Naive thymus-derived CD8-positive, alpha-beta T cell (primary cell): ENCODE data around the gene HIGD1B. TPM values are rescaled to one million over a fixed set of nuclear protein-coding genes. Genes with fewer than 3 reads are reported as not detected.
"Not testable (repeated sequence)": the region's sequence is repeated elsewhere in the genome, so short reads cannot be mapped to it uniquely, and the experiment has no call there.

Experiments
- ATAC-seq, 2 donors: fragments of 150-1000 bp; cut with Tn5 transposase in 1 of 2; sonication (Bioruptor Pico), chemical (Tn5 transposase) in 1 of 2; 1 replicate in 1 of 2; 2 replicates in 1 of 2; pipeline ENCODE4 v1.10.0; 2021; ENCODE audit warnings: mild to moderate bottlenecking in 2 of 2, moderate library complexity in 2 of 2
- POLR2A ChIA-PET: fragments of 350-600 bp; sonication (Branson Sonifier 250); formaldehyde crosslinking; loops from one replicate; lab custom pipeline; 2021; ENCODE audit warnings: antibody characterized with exemption; lab: Charles Lee
- DNase-seq, 10 donors: peaks; one replicate each; pipeline versions ENCODE4 v3.0.0 to v3.0.0-alpha.2; 2020 to 2022
- H3K27ac Mint-ChIP-seq, 10 donors: one replicate each; pipeline ENCODE4 v1.8.0; 2020 to 2022; ENCODE audit warnings: mild to moderate bottlenecking in 10 of 10, mixed read lengths in 10 of 10, moderate library complexity in 4 of 10, inconsistent platforms in 1 of 10
- H3K27me3 Mint-ChIP-seq, 5 donors: one replicate each; pipeline ENCODE4 v1.8.0; 2021 to 2022; ENCODE audit warnings: mixed read lengths in 5 of 5
- H3K36me3 Mint-ChIP-seq, 3 donors: one replicate each; pipeline ENCODE4 v1.8.0; 2020 to 2022; ENCODE audit warnings: mixed read lengths in 3 of 3, mild to moderate bottlenecking in 2 of 3, inconsistent platforms in 1 of 3
- H3K4me1 Mint-ChIP-seq, 4 donors: one replicate each; pipeline ENCODE4 v1.8.0; 2021 to 2022; ENCODE audit warnings: mixed read lengths in 4 of 4
- H3K4me3 Mint-ChIP-seq, 10 donors: one replicate each; pipeline ENCODE4 v1.8.0; 2020 to 2022; ENCODE audit warnings: mild to moderate bottlenecking in 10 of 10, mixed read lengths in 10 of 10, moderate library complexity in 6 of 10, inconsistent platforms in 1 of 10
- H3K9me3 Mint-ChIP-seq, 9 donors: one replicate each; pipeline ENCODE4 v1.8.0; 2020 to 2022; ENCODE audit warnings: mixed read lengths in 9 of 9, mild to moderate bottlenecking in 3 of 9, inconsistent platforms in 1 of 9, moderate library complexity in 1 of 9
- polyA plus RNA-seq, 3 donors: library from polyadenylated mRNA; unstranded; fragments of 300-500 nt; fragmentation: Illumina TruSeq; gene quantifications; one replicate each; pipeline ENCODE4 v1.2.3, GENCODE V29; 2021
- total RNA-seq, 8 experiments: library from RNA in 2 of 8; stranded (reverse) in 2 of 8; gene quantifications; one replicate each; pipeline ENCODE4 v1.2.3 and lab custom pipeline; 2021 to 2026

The HIGD1B gene
- not detected for total RNA-seq
- polyA plus RNA-seq, result under 1 TPM in 2 of 3 donors, not detected in 1; 0.35 to 0.75 TPM
- 0 reads per million in 6 experiments for total RNA-seq (lab: John Stamatoyannopoulos, UW)

DNA sequence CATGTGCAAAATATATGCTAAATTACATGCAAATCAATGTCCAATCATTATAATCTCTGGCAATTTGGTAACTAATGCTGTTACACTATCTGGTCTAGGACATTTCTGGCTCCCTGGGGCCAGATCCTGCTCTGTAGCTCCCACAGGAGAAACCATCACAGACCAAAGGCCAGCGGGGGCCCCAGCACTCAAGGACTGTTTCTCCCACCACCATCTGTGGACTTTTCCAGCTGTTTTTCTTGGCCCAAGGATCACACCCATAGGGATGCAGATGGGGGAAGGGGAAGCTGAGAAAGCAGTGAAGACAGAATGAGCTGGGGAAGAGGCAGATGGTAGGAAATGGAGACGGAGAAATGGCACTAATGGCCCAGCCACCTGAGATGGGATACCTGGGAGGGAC lies at the start of gene HIGD1B:
Gene HIGD1B (plus strand): TSS at position 298 of the 400 bp plus-strand sequence. CDS start 270 bp downstream, outside the sequence.
- ATAC-seq (no peak), DNase-seq (no peak)
- Mint-ChIP-seq H3K4me1 (peaks cover 0 to 5% (median 0%) of the 10 kb centered on the region in 4 donors), H3K27ac (peak within 1 kb of the TSS in 9 of 10 donors; percentile 24 to 87 (median 64)), H3K27me3 (no peaks in the 10 kb centered on the region), H3K9me3 (no peaks in the 10 kb centered on the region), H3K4me3 (no peak within 1 kb of the TSS), H3K36me3 (peaks cover 0 to 28% (median 7%) of the 10 kb centered on the region in 3 donors)
- POLR2A ChIA-PET, result no interaction called here

DNA sequence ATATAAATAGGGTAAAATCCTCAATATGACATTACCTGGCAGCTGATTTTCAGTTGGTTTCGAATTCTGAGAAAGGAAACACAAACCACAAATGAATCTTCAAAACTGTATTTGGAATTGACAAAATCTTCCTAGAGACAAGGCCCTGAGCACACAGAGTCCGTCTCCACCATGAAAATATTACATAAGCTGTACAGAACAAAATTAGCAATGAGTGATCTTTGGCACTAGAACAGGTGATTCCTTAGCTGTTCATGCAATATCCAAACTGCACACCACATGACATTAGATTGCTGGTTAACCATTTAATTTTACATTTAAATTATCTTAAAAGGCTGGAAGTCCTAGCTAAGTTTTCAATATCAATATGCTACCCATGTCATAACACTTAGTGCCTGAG lies 49.3 kb upstream of the HIGD1B start:
- Mint-ChIP-seq H3K27me3 (peaks cover 0 to 4% (median 0%) of the 10 kb centered on the region in 5 donors), H3K4me1 (no peaks in the 10 kb centered on the region), H3K9me3 (no peaks in the 10 kb centered on the region), H3K36me3 (no peaks in the 10 kb centered on the region), H3K27ac (no peak overlapping the region), H3K4me3 (no peak overlapping the region)
- no peak for DNase-seq
- no peak for ATAC-seq
- POLR2A ChIA-PET, result no interaction called here

DNA sequence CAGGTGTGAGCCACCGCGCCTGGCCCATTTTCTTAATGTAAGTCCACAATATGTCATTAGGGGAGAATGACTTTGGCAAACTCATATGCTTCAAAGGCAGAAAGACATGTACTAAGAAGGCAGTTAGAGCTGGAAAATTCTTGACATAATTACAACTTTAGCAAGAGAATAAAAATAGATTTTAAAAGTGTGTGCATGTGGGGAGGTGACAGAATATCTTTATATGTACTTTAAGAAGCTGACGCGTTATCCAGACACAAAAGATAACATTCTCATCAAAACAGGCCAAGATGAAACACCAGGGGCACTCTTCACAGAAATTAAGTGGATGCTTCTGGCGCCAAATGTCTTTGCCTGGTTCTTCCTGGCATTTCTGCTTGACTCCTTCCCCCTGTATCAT lies 45.8 kb upstream of the HIGD1B start:
- POLR2A ChIA-PET, result no interaction called here
- H3K36me3 Mint-ChIP-seq, result no peaks in the 10 kb centered on the region
- peaks cover 0 to 10% (median 0%) of the 10 kb centered on the region in 5 donors for H3K27me3 Mint-ChIP-seq
- no peak overlapping the region for H3K27ac Mint-ChIP-seq
- DNase-seq (no peak), ATAC-seq (no peak)
- no peaks in the 10 kb centered on the region for H3K4me1 Mint-ChIP-seq
- H3K4me3 Mint-ChIP-seq, result no peak overlapping the region
- no peaks in the 10 kb centered on the region for H3K9me3 Mint-ChIP-seq

DNA sequence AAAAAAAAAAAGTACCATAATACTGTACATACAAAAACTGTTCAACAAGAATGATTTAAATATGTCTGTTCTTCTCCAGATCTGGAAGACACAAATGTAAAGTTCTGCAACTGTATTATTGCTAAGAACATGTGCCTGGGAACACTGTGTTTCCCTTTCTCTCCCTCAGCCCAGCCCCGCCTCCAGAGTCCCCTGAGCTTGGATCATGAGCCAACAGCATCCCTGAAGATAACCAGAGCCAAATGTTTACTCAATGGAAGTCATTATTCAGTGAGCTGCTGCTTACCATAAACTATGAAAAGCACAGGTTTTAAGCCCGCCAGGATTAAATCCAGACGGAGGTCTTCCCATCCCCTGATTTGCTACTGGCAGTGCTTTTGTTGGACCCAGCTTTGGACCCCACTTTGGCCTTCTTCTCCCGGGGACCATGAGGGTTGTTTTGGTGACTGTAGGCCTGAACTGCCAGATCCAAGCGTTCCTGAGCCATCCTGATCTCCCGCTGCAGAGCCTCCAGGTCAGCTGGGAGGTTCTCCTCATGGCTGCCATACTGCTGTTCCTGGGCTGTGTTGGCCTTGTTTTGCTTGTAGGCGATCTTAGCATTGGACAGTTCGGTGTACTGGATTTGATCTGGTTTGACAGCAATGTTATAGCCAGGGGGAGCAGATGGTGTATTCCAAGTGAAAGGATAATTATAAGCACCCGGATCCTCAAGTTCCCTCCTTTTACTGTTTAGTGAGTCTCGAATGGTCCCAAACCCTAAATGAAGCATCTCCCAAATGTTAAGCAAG lies 43.2 kb upstream of the HIGD1B start:
- Mint-ChIP-seq H3K27me3 (peaks cover 0 to 15% (median 2%) of the 10 kb centered on the region in 5 donors), H3K4me1 (no peaks in the 10 kb centered on the region), H3K4me3 (no peak overlapping the region), H3K27ac (no peak overlapping the region), H3K9me3 (no peaks in the 10 kb centered on the region), H3K36me3 (no peaks in the 10 kb centered on the region)
- ATAC-seq, result no peak
- no peak for DNase-seq
- POLR2A ChIA-PET, result no interaction called here

DNA sequence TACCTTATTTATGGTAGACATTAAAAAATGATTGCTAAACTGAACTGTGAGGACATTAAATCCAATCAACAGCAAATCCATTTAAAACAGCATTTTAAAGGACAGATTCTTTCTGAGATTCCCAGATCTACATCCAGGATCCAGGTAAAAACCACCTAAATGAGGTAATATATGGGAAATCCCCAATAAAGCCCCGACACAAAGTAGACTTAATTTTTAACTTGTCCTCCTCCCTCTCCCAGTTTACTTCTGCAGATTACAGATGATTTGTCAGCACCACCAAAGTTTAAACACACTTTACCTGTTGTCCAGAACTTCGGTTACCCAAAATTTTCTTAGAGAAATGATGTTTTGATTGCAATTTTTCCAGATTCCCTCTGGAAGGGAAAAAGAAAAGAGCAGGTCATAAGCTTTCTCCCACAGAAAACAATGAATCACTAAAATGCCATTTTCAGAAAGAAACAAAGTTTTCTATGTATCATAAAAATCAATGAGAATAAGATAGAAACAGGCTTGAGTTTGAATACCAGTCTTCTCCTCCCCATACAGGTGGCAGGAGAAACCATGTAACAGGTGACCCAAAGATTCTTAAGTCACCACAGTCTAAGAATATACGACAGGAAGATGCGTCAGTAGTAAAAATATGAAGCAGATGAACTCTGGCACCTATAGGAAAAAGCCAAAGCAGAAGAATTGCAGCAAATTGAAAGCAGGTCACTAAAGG lies 40.4 kb upstream of the HIGD1B start:
- no peaks in the 10 kb centered on the region for H3K4me1 Mint-ChIP-seq
- ATAC-seq (no peak), DNase-seq (no peak)
- no peaks in the 10 kb centered on the region for H3K36me3 Mint-ChIP-seq
- no peak overlapping the region for H3K4me3 Mint-ChIP-seq
- peaks cover 0 to 15% (median 2%) of the 10 kb centered on the region in 5 donors for H3K27me3 Mint-ChIP-seq
- POLR2A ChIA-PET, result no interaction called here
- no peaks in the 10 kb centered on the region for H3K9me3 Mint-ChIP-seq
- H3K27ac Mint-ChIP-seq, result no peak overlapping the region

DNA sequence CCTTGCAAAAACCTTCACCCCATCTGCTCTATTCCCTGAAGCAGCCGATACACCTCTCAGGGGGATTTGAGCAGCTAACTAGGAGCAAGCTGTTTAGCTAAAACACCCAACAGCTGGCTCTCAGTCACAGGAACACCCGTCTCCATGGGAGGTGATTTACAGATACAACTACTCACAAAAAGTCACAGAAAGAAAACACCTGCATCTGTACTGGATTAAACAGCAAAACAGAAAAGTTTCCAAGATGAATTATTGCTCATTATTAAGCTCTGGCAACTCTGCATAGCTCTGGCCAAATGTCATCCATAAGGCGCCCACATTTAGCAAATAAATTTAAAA lies 39.9 kb upstream of the HIGD1B start:
- POLR2A ChIA-PET, result no interaction called here
- Mint-ChIP-seq H3K36me3 (no peaks in the 10 kb centered on the region), H3K27ac (no peak overlapping the region), H3K9me3 (no peaks in the 10 kb centered on the region), H3K4me1 (no peaks in the 10 kb centered on the region), H3K27me3 (peaks cover 0 to 16% (median 3%) of the 10 kb centered on the region in 5 donors), H3K4me3 (no peak overlapping the region)
- DNase-seq, result no peak
- no peak for ATAC-seq

GRCh38 chr17:44808156-44808555 lies 39.5 kb upstream of the HIGD1B start:
- Mint-ChIP-seq H3K27ac (no peak overlapping the region), H3K9me3 (no peaks in the 10 kb centered on the region), H3K4me1 (no peaks in the 10 kb centered on the region), H3K27me3 (peaks cover 0 to 19% (median 6%) of the 10 kb centered on the region in 5 donors), H3K36me3 (no peaks in the 10 kb centered on the region), H3K4me3 (no peak overlapping the region)
- ATAC-seq, result no peak
- POLR2A ChIA-PET, result no interaction called here
- no peak for DNase-seq

GRCh38 chr17:44808656-44809388 lies 38.9 kb upstream of the HIGD1B start:
- H3K27ac Mint-ChIP-seq, ATAC-seq, H3K36me3 Mint-ChIP-seq, H3K4me1 Mint-ChIP-seq, H3K4me3 Mint-ChIP-seq, DNase-seq, H3K9me3 Mint-ChIP-seq: not testable (repeated sequence)
- H3K27me3 Mint-ChIP-seq, result peaks cover 2 to 19% (median 6%) of the 10 kb centered on the region in 5 donors
- POLR2A ChIA-PET, result interaction anchor here (0.7 kb wide), 1 partner anchor 271 kb away, joined by 3 read pairs; no protein-coding TSS in a partner anchor

- H3K4me1 Mint-ChIP-seq, result no peaks in the 10 kb centered on the region
- no peak overlapping the region for H3K4me3 Mint-ChIP-seq
- POLR2A ChIA-PET, result no interaction called here
- DNase-seq, result no peak
- no peak overlapping the region for H3K27ac Mint-ChIP-seq
- no peaks in the 10 kb centered on the region for H3K9me3 Mint-ChIP-seq
- peaks cover 2 to 9% (median 6%) of the 10 kb centered on the region in 5 donors for H3K27me3 Mint-ChIP-seq
- no peak for ATAC-seq
- H3K36me3 Mint-ChIP-seq, result no peaks in the 10 kb centered on the region
These were observed 35.4 kb upstream of the HIGD1B start for GRCh38 chr17:44812263-44812662.

DNA sequence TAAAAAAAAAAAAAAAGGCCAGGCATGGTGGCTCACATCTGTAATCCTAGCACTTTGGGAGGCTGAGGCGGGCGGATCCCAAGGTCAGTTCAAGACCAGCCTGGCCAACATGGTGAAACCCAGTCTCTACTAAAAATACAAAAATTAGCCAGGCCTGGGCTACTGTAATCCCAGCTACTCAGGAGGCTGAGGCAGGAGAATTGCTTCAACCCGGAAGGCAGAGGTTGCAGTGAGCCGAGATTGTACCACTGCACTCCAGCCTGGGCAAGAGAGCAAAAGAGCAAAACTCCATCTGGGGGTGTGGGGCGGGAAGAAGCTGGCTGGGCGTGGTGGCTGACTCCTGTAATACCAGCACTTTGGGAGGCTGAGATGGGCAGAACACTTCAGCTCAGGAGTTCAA lies 29.2 kb upstream of the HIGD1B start:
- peaks cover 2 to 26% (median 16%) of the 10 kb centered on the region in 5 donors for H3K27me3 Mint-ChIP-seq
- H3K9me3 Mint-ChIP-seq, H3K4me1 Mint-ChIP-seq, H3K36me3 Mint-ChIP-seq, H3K4me3 Mint-ChIP-seq, ATAC-seq, DNase-seq, H3K27ac Mint-ChIP-seq: not testable (repeated sequence)
- POLR2A ChIA-PET, result interaction anchor here (0.7 kb wide), 1 partner anchor 302 kb away, joined by 4 read pairs; no protein-coding TSS in a partner anchor

GRCh38 chr17:44820631-44821212 lies 27.0 kb upstream of the HIGD1B start:
- H3K27ac Mint-ChIP-seq, result no peak overlapping the region
- ATAC-seq (no peak), DNase-seq (no peak)
- no peaks in the 10 kb centered on the region for H3K4me1 Mint-ChIP-seq
- peaks cover 5 to 31% (median 21%) of the 10 kb centered on the region in 5 donors for H3K27me3 Mint-ChIP-seq
- H3K9me3 Mint-ChIP-seq, result peaks cover 0 to 2% (median 0%) of the 10 kb centered on the region in 9 donors
- H3K4me3 Mint-ChIP-seq, result no peak overlapping the region
- H3K36me3 Mint-ChIP-seq, result no peaks in the 10 kb centered on the region
- POLR2A ChIA-PET, result interaction anchor here (0.5 to 0.6 kb wide), 2 partner anchors 14 to 18 kb away, joined by 3 read pairs; no protein-coding TSS in a partner anchor

DNA sequence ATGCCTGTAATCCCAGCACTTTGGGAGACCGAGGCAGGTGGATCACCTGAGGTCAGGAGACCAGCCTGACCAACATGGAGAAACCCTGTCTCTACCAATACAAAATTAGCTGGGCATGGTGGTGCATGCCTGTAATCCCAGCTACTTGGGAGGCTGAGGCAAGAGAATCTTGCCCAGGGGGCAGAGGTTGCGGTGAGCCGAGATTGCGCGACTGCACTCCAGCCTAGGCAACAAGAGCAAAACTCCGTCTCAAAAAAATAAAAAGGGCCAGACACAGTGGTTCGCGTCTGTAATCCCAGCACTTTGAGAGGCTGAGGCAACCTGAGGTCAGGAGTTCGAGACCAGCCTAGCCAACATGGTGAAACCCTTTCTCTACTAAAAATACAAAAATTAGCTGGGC lies 22.4 kb upstream of the HIGD1B start:
- ATAC-seq, DNase-seq, H3K27ac Mint-ChIP-seq, H3K4me3 Mint-ChIP-seq, H3K36me3 Mint-ChIP-seq, H3K9me3 Mint-ChIP-seq, POLR2A ChIA-PET: not testable (repeated sequence)
- H3K4me1 Mint-ChIP-seq, result peaks cover 5 to 12% (median 11%) of the 10 kb centered on the region in 4 donors
- peaks cover 22 to 55% (median 42%) of the 10 kb centered on the region in 5 donors for H3K27me3 Mint-ChIP-seq
